Lung (tissue), 12 donors: ENCODE measurements around the gene AMY2B. TPM values are rescaled to one million over a fixed set of nuclear protein-coding genes. Genes with fewer than 3 reads are reported as not detected.
"Not testable (repeated sequence)": the region's sequence is repeated elsewhere in the genome, so short reads cannot be mapped to it uniquely, and the experiment has no call there.

Experiments used
- ATAC-seq: fragments of 200-7000 bp; cut with Tn5 transposase; one replicate; pipeline ENCODE4 v1.9.1; 2020; ENCODE audit warnings: moderate number of reproducible peaks; ENCODE audit not compliant: insufficient read depth, low FRiP score
- DNase-seq, 3 donors: peaks; one replicate each; pipeline ENCODE4 v3.0.0-alpha.2; 2013 to 2017
- H3K27ac ChIP-seq, 2 donors: one replicate each; pipeline ENCODE4 v1.5.1; 2013; ENCODE audit warnings: mild to moderate bottlenecking in 2 of 2, moderate library complexity in 2 of 2, control low read depth in 1 of 2, inconsistent platforms in 1 of 2, low read depth in 1 of 2, low read length in 1 of 2
- H3K27me3 ChIP-seq, 3 donors: one replicate each; pipeline ENCODE4 v1.5.1; 2013; ENCODE audit warnings: low read length in 2 of 3; ENCODE audit not compliant: control insufficient read depth in 3 of 3, insufficient read depth in 3 of 3
- H3K36me3 ChIP-seq, 4 donors: one replicate each; pipeline ENCODE4 v1.5.1; 2013; ENCODE audit warnings: low read length in 4 of 4, mild to moderate bottlenecking in 1 of 4, moderate library complexity in 1 of 4; ENCODE audit not compliant: control insufficient read depth in 4 of 4, insufficient read depth in 4 of 4
- H3K4me1 ChIP-seq, 5 donors: one replicate each; pipeline ENCODE4 v1.5.1; 2013; ENCODE audit warnings: low read length in 5 of 5, mild to moderate bottlenecking in 2 of 5, moderate library complexity in 1 of 5; ENCODE audit not compliant: control insufficient read depth in 5 of 5, insufficient read depth in 5 of 5
- H3K4me3 ChIP-seq: one replicate; pipeline ENCODE4 v1.5.1; 2013; ENCODE audit warnings: mild to moderate bottlenecking, control low read depth, moderate library complexity
- H3K9ac ChIP-seq, 2 donors: one replicate each; pipeline ENCODE4 v1.5.1; 2013; ENCODE audit warnings: low read length in 2 of 2, control low read depth in 1 of 2; ENCODE audit not compliant: insufficient read depth in 1 of 2
- H3K9me3 ChIP-seq, 4 donors: one replicate each; pipeline ENCODE4 v1.5.1; 2013; ENCODE audit warnings: low read length in 3 of 4, mild to moderate bottlenecking in 1 of 4, moderate library complexity in 1 of 4; ENCODE audit not compliant: control insufficient read depth in 4 of 4, insufficient read depth in 3 of 4
- CTCF ChIP-seq: IDR thresholded peaks from 2 replicates; pipeline ENCODE4 v1.5.1; 2012; ENCODE audit warnings: mild to moderate bottlenecking; ENCODE audit errors: control extremely low read depth, extremely low read depth
- WGBS, 2 donors: extraction: QIAGEN DNeasy Blood & Tissue Kit; methylation state at CpG; one replicate each; pipeline ENCODE4 v1.1.7; 2013; 5-methylcytosine and 5-hydroxymethylcytosine counted together
- polyA plus RNA-seq, 2 donors: library from polyadenylated mRNA; stranded (reverse); fragments of 200-250 nt; gene quantifications; one replicate each; pipeline ENCODE4 v1.2.1, GENCODE V29; 2013
- total RNA-seq, 2 donors: library from RNA; depleted of rRNA in 1 of 2; stranded (reverse); fragments of >200 nt in 1 of 2; gene quantifications; one replicate each; pipeline ENCODE4 v1.2.1, GENCODE V29; 2014 to 2021
- donor health status: control.
- donor health status: control.
- donor health status: Bipolar disorder and iron deficiency.
- donor health status: healthy.
- donor health status: DM: yes; HTN: yes; CAD: no.

The AMY2B gene
- total and polyA plus RNA-seq, 4 donors = 7.3 to 41.3 (median 26.9) TPM

DNA sequence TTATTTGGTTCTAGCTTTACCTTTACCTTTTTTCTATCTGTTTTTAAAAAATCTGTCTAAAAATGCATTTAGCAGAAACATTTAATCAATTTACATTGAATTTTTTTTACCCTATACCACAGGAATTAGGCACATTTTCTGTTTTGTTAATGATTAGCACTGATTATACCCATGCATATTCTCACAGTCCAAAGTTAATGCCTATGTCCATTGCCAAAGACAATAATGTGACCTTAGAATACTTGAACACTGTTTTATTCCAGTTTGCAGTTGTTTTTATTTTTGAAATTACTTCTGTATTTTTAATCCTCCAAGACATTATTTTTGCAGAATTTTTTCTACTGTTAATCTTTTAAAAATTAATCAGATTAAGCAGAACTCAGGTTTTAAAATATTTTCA is 11.0 kb upstream of the AMY2B start:
- ATAC-seq = no peak
- H3K9ac ChIP-seq = no peak overlapping the region
- H3K9me3 ChIP-seq = no peaks in the 10 kb centered on the region
- TF ChIP-seq CTCF = no peak
- H3K27ac ChIP-seq = no peak overlapping the region
- H3K27me3 ChIP-seq = no peaks in the 10 kb centered on the region
- H3K36me3 ChIP-seq = peaks cover 0 to 9% (median 2%) of the 10 kb centered on the region in 4 donors
- no peak overlapping the region for H3K4me3 ChIP-seq
- DNase-seq = no peak
- H3K4me1 ChIP-seq = no peaks in the 10 kb centered on the region

- not testable (repeated sequence) for H3K9me3 ChIP-seq, H3K4me1 ChIP-seq, DNase-seq, H3K36me3 ChIP-seq, H3K9ac ChIP-seq, ATAC-seq, H3K4me3 ChIP-seq, H3K27me3 ChIP-seq, H3K27ac ChIP-seq
- 69 to 82% methylated on average over 3 of the region's 3 CpGs for WGBS, 2 donors
Observed at GRCh38 chr1:103561124-103561523, 10.3 kb upstream of the AMY2B start.

- Histone ChIP-seq H3K36me3 (peaks cover 0 to 6% (median under 1%) of the 10 kb centered on the region in 4 donors), H3K9me3 (no peaks in the 10 kb centered on the region), H3K4me3 (no peak overlapping the region), H3K27me3 (no peaks in the 10 kb centered on the region), H3K27ac (peak overlapping the region; percentile 23 to 70), H3K9ac (no peak overlapping the region), H3K4me1 (no peaks in the 10 kb centered on the region)
- TF ChIP-seq CTCF = no peak
- 23 to 47% methylated on average over 2 of the region's 2 CpGs for WGBS, 2 donors
- DNase-seq = peak in 2 of 3 donors; percentile 4 to 33
- peak; percentile 62 for ATAC-seq
Observed at GRCh38 chr1:103561643-103562395, 9.6 kb upstream of the AMY2B start.

- H3K4me3 ChIP-seq = no peak overlapping the region
- H3K27ac ChIP-seq = no peak overlapping the region
- no peak for ATAC-seq
- no peak overlapping the region for H3K9ac ChIP-seq
- DNase-seq = no peak
- H3K9me3 ChIP-seq = no peaks in the 10 kb centered on the region
- no peak for TF ChIP-seq CTCF
- H3K36me3 ChIP-seq = no peaks in the 10 kb centered on the region
- no peaks in the 10 kb centered on the region for H3K27me3 ChIP-seq
- 79 to 80% methylated on average over 4 of the region's 4 CpGs for WGBS, 2 donors
- no peaks in the 10 kb centered on the region for H3K4me1 ChIP-seq
Observed at GRCh38 chr1:103563056-103563455, 8.3 kb upstream of the AMY2B start.
